Measurements from ENCODE around the gene CDRT15L2. TPM values are rescaled to one million over a fixed set of nuclear protein-coding genes. Genes with fewer than 3 reads are reported as not detected.
"Not testable (repeated sequence)": the region's sequence is repeated elsewhere in the genome, so short reads cannot be mapped to it uniquely, and the experiment has no call there.

The CDRT15L2 gene
- total RNA-seq, 1 donor from 2014 or later = not detected

GRCh38 chr17:20591040-20591439 lies 11.5 kb downstream of the CDRT15L2 start:
- H3K27ac Mint-ChIP-seq; H3K4me1 Mint-ChIP-seq (ENCODE audit: low read depth); DNase-seq (ENCODE audit: low spot score); H3K4me3 Mint-ChIP-seq (ENCODE audit: low read depth); intact Hi-C loops (cut with micrococcal nuclease); H3K36me3 Mint-ChIP-seq (ENCODE audit: low read depth); H3K9me3 Mint-ChIP-seq: not testable (repeated sequence)
- peaks cover 18% of the 10 kb centered on the region for H3K27me3 Mint-ChIP-seq (ENCODE audit: low read depth)

- H3K27me3 Mint-ChIP-seq (ENCODE audit: low read depth); H3K9me3 Mint-ChIP-seq; intact Hi-C loops (cut with micrococcal nuclease); H3K4me3 Mint-ChIP-seq (ENCODE audit: low read depth); H3K36me3 Mint-ChIP-seq (ENCODE audit: low read depth); H3K4me1 Mint-ChIP-seq (ENCODE audit: low read depth); H3K27ac Mint-ChIP-seq; DNase-seq (ENCODE audit: low spot score): not testable (repeated sequence)
These were observed 26.0 kb downstream of the CDRT15L2 start for GRCh38 chr17:20605568-20605967.

- DNase-seq (ENCODE audit: low spot score); H3K4me3 Mint-ChIP-seq (ENCODE audit: low read depth); H3K9me3 Mint-ChIP-seq; H3K36me3 Mint-ChIP-seq (ENCODE audit: low read depth); H3K4me1 Mint-ChIP-seq (ENCODE audit: low read depth); intact Hi-C loops (cut with micrococcal nuclease); H3K27me3 Mint-ChIP-seq (ENCODE audit: low read depth); H3K27ac Mint-ChIP-seq: not testable (repeated sequence)
These were observed 30.0 kb downstream of the CDRT15L2 start for GRCh38 chr17:20609490-20609889.

- Mint-ChIP-seq H3K9me3 (no peaks in the 10 kb centered on the region), H3K27me3 (ENCODE audit: low read depth) (no peaks in the 10 kb centered on the region), H3K36me3 (ENCODE audit: low read depth) (no peaks in the 10 kb centered on the region), H3K4me3 (ENCODE audit: low read depth) (no peak overlapping the region), H3K4me1 (ENCODE audit: low read depth) (no peaks in the 10 kb centered on the region), H3K27ac (no peak overlapping the region)
- DNase-seq (ENCODE audit: low spot score) = no peak
- intact Hi-C loops (cut with micrococcal nuclease) = no loop called here
These were observed 31.8 kb downstream of the CDRT15L2 start for GRCh38 chr17:20611309-20611708.

- no peak overlapping the region for H3K27ac Mint-ChIP-seq
- no peaks in the 10 kb centered on the region for H3K27me3 Mint-ChIP-seq (ENCODE audit: low read depth)
- intact Hi-C loops (cut with micrococcal nuclease) = no loop called here
- no peaks in the 10 kb centered on the region for H3K9me3 Mint-ChIP-seq
- no peaks in the 10 kb centered on the region for H3K4me1 Mint-ChIP-seq (ENCODE audit: low read depth)
- H3K36me3 Mint-ChIP-seq (ENCODE audit: low read depth) = no peaks in the 10 kb centered on the region
- DNase-seq (ENCODE audit: low spot score) = no peak
- H3K4me3 Mint-ChIP-seq (ENCODE audit: low read depth) = no peak overlapping the region
These were observed 33.1 kb downstream of the CDRT15L2 start for GRCh38 chr17:20612635-20613034.

- intact Hi-C loops (cut with micrococcal nuclease) = no loop called here
- H3K9me3 Mint-ChIP-seq = no peaks in the 10 kb centered on the region
- no peak overlapping the region for H3K27ac Mint-ChIP-seq
- no peak overlapping the region for H3K4me3 Mint-ChIP-seq (ENCODE audit: low read depth)
- DNase-seq (ENCODE audit: low spot score) = no peak
- H3K4me1 Mint-ChIP-seq (ENCODE audit: low read depth) = no peaks in the 10 kb centered on the region
- H3K27me3 Mint-ChIP-seq (ENCODE audit: low read depth) = no peaks in the 10 kb centered on the region
- no peaks in the 10 kb centered on the region for H3K36me3 Mint-ChIP-seq (ENCODE audit: low read depth)
These were observed 33.7 kb downstream of the CDRT15L2 start for GRCh38 chr17:20613248-20613647.

GRCh38 chr17:20613905-20614304 lies 34.4 kb downstream of the CDRT15L2 start:
- H3K27ac Mint-ChIP-seq = no peak overlapping the region
- H3K27me3 Mint-ChIP-seq (ENCODE audit: low read depth) = peaks cover 1% of the 10 kb centered on the region
- no peaks in the 10 kb centered on the region for H3K4me1 Mint-ChIP-seq (ENCODE audit: low read depth)
- H3K36me3 Mint-ChIP-seq (ENCODE audit: low read depth) = no peaks in the 10 kb centered on the region
- intact Hi-C loops (cut with micrococcal nuclease) = no loop called here
- H3K9me3 Mint-ChIP-seq = no peaks in the 10 kb centered on the region
- DNase-seq (ENCODE audit: low spot score) = no peak
- H3K4me3 Mint-ChIP-seq (ENCODE audit: low read depth) = no peak overlapping the region

GRCh38 chr17:20615461-20615860 lies 35.9 kb downstream of the CDRT15L2 start:
- H3K36me3 Mint-ChIP-seq (ENCODE audit: low read depth); H3K4me3 Mint-ChIP-seq (ENCODE audit: low read depth); H3K27me3 Mint-ChIP-seq (ENCODE audit: low read depth); intact Hi-C loops (cut with micrococcal nuclease); H3K27ac Mint-ChIP-seq; DNase-seq (ENCODE audit: low spot score); H3K4me1 Mint-ChIP-seq (ENCODE audit: low read depth); H3K9me3 Mint-ChIP-seq: not testable (repeated sequence)

Other genes with a start within 250 kb of the CDRT15L2 start
- not detected in 2 replicates for gene LGALS9B, start 112.2 kb upstream of the CDRT15L2 start, total RNA-seq